GM18505 (cell line): Measurements from ENCODE around the gene NEU4.
"Not testable (repeated sequence)": the region's sequence is repeated elsewhere in the genome, so short reads cannot be mapped to it uniquely, and the experiment has no call there.

ENCODE experiments used
- ATAC-seq: cut with Tn5 transposase; IDR thresholded peaks from one replicate; pipeline ENCODE4 v1.9.1; 2021; ENCODE audit not compliant: unreplicated experiment
- POLR2A ChIP-seq: IDR thresholded peaks from 4 replicates; pipeline ENCODE4 v1.6.1; 2011; ENCODE audit warnings: borderline replicate concordance; ENCODE audit not compliant: insufficient read depth, insufficient read length; ENCODE audit errors: extremely low read depth

NEU4 gene

DNA sequence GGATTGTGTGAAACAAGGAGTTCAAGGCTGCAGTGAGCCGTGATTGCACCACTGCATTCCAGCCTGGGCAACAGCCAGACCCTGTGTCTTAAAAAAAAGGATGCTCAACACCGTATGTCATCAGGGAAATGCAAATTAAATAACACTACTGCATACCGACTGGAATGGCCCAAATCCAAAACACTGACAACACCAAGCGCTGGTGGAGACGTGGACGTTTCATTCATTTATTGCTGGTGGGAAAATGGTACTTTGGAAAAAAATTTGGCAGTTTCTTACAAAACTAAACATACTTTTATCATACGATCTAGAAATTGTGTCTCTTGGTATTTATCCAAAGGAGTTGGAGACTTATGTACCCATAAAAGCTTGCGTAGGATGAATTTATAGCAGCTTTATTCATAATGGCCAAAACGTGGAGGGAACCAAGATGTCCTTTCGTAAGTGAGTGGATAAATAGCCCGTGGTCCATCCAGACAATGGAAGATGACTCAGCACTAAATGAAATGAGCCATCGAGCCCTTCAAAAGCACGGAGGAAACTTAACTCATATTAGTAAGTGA lies 24.2 kb downstream of the NEU4 start:
- ATAC-seq = no peak
- no peak for TF ChIP-seq POLR2A

DNA sequence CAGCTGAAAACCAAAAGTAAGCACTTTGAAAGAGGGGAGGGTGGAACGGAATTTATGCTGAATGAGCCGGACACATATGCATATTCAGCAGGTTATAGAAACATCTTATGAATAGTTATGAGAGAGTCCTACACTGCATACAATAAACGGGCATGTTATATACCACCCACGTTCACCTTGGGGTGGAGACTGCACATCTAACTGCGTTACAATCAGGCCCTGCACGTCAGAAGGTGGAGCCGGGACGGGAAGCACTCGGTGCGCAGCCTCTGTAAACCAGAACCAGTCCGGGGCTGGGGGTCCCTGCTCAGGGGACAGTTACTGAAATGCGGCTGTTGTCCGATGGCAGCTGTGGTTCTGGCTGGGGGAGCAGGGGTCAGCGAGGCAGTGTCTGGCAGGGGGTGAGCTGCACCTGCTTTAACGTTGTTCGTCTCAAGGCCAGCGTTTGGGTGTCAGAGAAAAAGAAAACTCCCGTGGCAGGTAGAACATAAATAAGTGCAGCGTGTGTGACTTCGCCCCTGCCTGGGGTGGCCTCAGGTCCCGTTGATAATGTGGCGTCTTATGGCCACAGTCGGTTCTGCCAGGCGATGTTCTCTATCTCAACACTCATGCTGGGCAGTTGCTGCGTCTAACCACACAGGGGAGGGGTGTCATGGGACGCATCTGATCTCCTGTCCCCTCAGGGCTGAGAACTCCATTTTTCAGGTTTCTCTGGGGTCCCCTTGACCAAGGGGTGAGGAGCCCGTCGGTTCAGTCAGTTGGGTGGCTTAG lies 24.9 kb downstream of the NEU4 start:
- ATAC-seq = not testable (repeated sequence)

DNA sequence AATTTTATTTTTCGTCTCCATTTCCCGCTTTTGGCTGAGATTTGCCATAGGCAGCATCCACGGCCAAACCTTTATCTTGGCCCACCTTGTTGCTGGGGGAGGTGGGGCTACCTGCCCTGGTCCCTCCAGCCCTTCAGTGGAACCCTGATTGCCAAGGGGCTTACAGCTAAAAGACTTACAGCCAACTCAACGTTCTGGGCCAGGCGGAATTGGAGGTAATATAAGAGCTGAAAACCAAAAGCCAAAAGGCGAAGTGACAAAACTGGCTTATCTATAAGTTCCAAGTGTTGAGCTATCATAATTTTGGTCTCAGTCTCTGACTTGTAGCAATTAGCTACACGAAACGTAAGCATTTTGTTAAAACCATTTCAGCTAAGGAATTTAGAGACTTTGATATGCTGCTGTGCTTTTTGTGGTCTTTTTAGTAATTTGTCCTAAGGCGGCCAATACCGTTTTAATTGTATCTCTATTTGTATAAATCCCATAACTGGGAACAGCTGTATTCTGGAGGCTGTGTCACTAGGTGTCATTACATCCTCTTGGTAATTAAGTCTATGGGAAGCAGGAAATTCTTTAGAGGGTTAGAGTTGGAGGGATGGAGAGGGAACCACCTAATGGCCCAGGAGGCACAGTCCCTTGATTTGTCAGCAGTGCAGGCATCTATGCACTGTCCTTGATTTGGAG lies 25.7 kb downstream of the NEU4 start:
- ATAC-seq = no peak
- no peak for TF ChIP-seq POLR2A

DNA sequence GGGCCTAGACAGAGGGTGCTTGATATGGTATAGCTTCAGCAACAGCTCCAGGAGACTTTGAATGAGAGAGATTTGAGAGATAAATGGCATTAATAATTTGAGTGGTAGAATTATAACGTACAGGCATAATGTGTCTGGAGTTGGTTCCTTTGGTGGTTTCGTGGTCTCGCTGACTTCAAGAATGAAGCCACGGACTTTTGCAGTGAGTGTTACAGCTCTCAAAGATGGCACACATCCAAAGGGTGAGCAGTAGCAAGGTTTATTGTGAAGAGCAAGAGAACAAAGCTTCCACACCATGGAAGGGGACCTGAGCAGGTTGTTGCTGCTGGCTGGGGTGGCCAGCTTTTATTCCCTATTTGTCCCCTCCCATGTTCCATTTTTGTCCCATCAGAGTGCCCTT lies 26.6 kb downstream of the NEU4 start:
- TF ChIP-seq POLR2A = no peak
- no peak for ATAC-seq

DNA sequence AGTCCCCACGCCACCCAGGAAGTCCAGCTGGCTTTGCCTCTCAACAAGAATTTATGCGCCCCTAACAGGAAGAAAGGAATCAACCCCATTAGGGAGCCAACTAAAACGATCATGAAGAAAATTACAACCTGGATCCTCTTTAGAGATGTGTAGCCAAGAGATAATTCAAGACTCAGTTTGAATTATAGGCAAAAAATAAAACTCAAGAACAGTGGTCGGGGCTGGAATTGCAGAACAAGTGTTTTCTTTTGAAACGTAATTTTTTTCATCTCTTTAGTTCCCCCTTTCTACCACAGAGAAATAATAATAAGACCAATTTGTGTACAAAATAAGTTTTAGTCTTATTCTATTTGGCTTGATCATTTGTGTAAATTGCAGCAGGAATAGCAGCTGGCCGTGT lies 27.3 kb downstream of the NEU4 start:
- ATAC-seq = no peak
- no peak for TF ChIP-seq POLR2A

DNA sequence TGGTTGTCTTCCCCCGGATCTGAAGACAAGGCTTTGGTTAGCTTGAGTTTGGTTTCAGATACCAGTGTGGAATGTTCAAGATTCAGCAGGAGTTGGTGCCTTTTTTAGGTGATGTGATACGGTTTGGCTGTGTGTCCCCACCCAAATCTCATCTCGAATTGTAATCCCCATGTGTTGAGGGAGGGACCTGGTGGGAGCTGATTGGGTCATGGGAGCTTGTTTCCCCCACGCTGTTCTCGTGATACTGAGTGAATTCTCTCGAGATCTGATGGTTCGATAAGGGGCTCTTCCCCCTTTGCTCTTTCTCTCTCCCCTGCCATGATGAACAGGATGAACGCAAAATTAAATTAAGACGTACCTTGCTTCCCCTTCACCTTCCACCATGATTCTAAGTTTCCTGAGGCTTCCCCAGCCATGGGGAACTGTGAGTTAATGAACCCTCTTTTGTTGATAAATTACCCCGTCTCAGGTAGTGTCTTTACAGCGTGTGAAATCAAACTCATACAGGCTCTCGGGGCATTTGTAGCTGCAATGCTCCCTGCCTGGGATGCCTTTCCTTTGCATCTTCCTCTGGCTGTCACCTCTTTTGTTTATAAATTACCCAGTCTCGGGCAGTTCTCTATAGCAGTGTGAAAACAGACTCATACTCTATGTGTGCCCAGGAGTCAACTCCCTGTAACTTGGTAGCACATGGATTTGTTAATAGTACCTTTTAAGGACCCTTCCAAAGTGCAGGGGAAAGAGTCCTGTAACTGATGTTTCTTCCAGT lies 28.4 kb downstream of the NEU4 start:
- ATAC-seq = no peak
- TF ChIP-seq POLR2A = no peak

DNA sequence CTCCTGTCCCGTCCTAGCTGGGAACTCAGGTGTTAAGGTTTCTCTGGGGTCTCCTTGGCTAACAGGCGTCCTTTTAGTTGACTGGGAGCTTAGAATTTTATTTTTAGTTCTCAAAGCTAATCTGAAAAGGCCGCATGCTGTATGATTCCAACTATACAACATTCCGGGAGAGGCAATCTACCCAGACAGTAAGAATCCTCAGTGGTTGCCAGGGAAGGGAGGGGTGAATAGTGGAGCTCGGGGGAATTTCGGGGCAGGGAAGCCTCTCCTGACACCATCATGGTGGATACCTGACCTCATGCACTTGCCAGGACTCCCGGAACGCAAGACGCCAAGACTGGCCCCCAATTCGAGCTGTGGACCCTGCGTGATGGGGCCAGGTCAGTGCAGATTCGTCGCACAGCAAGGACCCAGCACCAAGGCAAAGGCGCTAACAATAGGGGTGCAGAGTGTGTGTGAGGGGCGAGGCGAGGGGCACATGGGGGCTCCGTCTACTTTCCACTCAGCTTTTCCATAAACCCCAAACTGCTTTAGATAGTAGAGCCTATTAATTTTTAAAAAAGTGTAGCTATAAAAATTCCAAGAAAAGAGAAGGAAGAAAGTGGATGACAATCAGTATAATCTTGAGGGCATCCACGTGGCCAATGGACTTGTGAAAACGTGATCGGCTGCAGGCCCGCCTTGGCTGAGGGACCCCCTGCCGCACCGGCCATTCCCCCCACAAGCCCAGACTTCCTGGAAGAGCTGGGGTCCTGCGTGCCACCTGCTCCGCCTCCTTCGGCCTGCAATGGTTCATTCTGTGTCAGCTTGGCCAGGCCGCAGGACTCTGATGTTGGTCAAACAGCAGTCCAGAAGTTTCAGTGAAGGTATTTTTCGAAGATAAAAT lies 32.4 kb downstream of the NEU4 start:
- ATAC-seq = no peak

DNA sequence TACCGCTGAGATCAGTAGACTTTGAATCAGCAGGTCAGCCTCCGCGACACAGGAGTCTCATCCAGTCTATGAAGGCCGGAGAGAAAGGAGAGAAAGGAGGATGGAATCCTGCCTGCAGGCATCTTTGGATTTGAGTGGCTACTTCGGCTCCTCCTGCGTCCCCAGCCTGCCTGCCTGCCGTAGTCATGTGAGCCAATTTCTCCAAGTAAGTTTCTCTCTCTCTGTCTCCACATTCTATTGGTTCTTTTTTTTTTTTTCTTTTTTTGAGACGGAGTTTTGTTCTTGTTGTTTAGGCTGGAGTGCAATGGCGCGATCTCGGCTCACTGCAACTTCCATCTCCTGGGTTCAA lies 33.0 kb downstream of the NEU4 start:
- ATAC-seq = no peak
- TF ChIP-seq POLR2A = no peak

More for the DNA sequence above, 32.4 kb downstream of the NEU4 start:
- no peak for TF ChIP-seq POLR2A

DNA sequence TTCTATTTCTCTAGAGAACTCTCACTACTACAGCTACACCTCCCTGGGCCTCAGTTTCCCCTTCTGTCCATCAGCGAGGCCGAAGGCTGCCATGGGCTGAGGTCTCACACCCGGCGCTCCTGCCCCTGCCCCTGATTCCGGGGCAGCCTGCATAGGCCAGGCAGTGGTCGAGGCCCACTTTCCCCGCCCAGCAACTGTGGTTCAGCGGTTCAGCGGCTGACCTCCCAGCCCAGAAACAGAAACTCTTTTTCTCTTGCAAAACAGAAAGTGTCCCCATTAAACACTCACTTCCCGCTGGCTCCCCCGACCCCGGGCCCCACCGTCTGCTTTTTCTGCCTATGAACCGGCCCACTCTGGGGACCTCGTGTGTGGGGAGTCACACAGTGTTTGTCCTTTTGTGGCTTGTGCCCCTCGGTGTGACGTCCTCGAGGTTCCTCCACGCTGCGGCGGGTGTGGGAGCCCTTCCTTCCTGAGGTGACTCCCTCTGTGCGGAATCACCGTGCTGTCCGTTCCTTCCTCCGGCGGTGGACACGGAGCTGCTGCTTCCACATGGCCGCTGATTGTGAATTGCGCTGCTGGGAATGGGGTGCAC lies 33.7 kb downstream of the NEU4 start:
- no peak for TF ChIP-seq POLR2A
- ATAC-seq = no peak

DNA sequence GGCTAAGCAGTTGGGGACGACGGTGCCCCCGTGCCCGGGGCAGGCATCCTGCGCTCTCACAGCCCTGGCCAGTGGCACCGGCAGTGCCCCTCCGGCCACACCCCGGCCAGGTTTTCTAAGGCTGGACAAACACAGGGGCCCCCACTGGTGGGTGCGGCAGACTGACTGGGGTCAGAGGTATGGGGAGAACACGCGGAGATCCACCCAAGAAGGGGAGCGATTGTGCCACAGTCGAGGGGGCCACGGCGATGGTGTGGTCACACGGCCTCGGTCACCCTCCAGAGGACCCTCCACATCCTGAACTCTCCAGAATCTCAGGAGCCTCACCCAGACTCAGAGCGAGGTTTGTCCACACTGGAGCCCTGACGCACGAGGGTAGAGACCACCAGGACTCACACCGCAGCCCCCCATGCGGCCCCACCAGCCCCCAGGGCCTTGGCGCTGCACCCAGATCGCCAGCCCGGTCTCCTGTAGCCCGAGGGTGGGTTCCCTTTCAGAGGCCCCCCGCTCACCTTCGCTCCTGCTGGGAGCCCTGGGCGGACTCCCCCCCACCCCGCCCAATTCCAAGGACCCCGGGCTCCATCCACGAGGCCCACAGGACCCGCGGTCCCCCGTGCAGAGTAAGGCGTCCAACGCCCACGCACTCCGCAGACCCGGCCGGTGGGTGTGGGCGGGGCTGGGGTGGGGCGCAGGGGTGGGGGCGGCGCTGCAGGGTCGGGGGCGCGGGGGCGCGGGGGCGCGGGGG lies 34.5 kb downstream of the NEU4 start:
- no peak for ATAC-seq
- TF ChIP-seq POLR2A = no peak

DNA sequence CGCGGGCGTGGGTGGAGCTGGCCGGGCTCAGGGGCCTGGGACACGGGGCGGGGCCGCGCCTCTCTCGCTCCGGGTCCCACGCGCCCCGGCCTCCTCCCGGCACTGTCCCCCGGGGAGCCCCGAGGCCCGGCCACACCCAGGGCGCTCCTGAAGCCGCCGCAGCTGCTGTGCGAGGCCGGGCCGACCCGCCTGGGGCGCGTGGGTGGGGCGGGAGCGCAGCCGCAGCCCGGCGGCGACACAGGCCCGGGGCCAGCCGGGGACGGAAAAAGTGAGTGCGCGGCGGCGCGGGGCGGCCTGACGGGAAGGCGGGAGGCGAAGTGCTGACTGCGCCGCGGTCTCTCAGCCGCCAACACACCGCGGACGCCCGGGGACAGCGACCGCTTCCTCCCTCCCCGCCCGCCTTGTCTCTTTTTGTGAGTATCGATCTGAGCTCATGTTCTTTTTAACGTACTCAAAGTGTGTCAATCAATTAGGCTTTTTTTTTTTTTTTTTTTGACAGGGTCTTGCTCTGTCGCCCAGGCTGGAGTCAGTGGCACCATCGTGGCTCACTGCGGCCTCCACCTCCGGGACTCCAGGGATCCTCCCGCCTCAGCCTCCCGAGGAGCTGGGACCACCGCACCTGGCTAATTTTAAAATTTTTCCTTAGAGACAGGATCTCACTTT lies 35.2 kb downstream of the NEU4 start:
- TF ChIP-seq POLR2A = peak; percentile 46
- ATAC-seq = peak; percentile 69
